ENCODE results near the gene TMEM212.
"Not testable (repeated sequence)": the region's sequence is repeated elsewhere in the genome, so short reads cannot be mapped to it uniquely, and the experiment has no call there.

TMEM212 gene

DNA sequence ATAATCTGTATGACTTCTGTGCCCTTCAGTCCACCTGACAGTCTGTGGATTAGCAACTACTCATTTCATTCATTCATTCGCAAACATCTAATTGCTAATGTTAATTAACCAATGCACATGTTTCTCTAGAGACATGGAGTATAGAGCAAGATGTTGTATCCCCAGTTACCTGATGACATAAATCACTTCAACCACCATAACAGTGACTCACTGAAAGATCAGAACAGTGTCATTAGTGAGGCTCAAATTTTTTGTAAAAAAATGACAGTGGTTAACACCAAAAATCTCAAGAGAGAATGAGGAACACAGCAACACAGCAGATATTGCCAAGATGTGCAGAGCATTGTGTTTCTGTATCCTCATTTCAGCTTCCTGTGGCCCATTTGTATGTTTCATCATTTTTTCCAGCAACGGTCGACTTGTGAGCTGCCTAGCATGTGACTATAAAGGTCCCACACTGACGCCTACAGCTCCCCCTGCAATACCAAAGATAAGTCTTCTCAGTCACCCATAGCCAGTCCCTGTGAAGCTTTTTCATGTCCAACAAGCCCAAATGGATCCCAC is 29.2 kb upstream of the TMEM212 start:
- no peak for FAIRE-seq

DNA sequence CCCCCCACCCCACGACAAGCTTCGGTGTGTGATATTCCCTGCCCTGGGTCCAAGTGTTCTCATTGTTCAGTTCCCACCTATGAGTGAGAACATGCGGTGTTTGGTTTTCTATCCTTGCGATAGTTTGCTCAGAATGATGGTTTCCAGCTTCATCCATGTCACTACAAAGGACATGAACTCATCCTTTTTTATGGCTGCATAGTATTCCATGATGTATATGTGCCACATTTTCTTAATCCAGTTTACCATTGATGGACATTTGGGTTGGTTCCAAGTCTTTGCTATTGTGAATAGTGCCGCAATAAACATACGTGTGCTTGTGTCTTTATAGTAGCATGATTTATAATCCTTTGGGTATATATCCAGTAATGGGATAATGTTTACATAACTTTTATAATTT is 28.5 kb upstream of the TMEM212 start:
- FAIRE-seq = not testable (repeated sequence)

DNA sequence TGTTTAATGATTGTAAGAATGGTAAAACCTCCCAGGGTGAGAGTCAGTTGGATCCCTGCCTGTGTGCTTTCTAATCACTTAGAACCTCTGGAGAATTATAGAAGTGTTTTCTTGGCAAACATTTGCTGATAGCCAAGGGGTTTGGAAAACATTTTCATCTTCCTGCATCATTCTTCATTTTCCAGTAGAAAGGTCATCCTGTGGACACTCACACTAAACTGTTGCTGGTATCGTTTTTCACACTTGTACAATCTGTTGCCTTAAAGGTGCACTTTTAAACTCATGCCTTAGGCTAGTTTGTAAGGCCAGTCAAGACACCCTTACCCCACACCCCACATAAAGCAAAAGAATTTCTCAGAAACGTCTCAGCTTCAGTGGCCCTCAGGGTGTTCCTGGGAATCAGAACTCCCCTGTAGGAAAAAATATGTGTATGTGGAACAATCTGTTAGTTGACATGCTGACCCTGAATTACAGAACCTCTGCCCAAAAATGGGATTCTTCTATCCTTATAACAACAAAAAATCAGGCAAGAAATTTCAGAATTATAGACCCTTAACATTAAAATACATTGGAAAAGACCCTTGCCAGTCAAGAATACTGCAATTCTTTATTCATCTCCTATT is 27.1 kb upstream of the TMEM212 start:
- no peak for FAIRE-seq

DNA sequence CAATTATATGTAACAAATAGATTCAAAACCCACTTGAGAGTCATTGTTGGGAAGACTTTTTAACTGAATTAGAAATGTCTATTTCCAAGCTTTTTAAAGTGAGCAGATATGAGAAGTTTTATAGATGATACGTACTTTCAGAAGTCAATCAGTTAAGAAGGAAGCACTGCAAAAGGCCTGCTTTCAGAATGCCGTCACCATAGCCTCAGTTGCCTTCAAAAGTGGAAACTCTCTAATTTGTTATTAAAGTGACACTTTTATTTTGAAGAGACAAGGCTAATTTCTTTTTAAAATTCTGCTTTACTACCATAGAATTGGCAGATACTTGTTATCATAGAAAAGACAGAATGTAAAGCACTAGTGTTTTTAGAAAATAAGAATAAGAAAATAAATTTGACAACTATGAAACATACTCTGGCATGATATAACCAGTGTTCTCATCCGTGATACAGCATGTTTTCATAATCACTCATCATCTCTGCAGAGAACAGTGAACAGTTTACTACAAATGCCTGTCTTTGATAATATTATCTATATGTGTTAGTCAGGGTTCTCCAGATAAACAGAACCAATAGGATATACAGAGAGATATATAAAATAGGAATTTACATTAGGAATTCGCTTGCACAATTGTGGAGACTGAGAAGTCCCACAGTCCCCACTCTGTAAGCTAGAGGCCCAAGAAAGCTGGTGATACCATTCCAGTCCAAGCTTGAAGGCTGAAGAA is 25.9 kb upstream of the TMEM212 start:
- FAIRE-seq = no peak

DNA sequence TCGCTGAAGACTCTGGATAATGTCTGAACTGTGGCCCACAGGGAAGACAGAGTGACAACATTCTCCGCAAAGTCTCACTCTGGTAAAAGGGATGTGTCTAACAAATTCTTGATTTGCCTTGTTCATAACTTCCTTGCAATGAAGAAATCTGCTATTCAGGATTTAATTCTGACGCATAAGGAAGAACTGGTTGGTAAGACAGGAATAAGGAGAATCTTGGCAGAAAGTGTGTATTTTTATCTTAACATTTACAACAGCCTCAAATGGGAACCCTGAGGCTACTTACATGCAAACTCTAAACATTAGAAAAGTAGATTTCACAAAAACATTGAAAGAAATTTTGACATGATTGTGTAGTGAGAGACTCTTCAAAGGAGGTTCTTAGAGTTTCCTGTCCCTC is 22.1 kb upstream of the TMEM212 start:
- FAIRE-seq = no peak

DNA sequence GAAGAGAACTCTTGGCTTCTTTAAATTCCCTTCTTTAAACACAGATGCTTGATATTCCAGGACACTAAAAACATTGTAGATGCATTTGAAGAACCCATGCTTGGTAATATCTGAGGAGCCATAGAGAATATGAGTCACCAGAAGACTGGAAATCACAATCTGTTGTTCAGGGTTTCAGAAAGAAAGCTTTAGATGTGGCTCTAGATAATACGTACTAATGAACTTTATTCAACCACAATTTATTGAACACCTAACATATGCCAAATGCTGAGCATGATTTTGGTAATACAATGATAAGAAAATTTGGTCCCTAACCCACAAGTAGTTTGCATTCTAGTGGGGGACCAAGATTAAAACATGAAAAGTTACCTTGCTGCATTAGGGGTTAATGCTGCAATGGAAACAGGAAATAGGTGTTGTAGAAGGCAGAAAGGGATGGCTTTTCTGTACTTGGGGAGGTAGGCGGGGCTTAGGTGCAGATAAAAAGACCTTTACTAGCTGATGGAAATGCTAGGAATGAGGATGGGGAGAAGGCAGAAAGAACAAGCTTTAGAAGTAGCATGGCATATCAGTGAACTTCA is 21.3 kb upstream of the TMEM212 start:
- no peak for FAIRE-seq

DNA sequence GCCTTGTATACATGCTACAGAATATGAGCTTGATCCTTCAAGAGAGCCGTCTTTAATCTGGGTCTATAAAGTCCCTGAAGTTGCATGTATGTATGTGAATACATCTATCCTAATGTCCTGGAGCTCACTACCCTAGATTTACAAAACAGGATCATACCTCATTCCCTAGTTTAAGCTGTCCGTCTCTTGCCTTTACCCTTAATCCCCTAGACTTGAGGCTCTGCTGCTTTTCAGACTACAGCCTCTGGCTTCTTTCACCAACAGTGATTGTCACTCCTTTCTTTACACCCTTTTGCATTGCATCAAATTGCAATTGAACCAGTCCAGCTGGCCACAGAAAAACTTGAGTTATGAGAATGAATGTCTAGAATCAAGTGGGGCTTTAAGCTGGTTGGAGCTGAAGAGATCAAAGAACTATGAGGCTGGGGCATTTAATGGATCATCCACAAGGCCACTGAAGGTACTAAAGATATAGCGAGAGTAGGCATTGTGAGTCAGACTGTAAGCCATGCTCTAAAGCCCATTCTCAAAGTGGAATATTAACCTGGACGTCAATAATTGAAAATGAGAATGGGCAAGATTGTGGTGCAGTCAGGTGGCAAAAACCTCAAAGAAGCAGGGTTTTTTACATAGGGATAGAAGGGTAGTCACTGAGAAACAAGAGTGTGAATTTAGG is 20.6 kb upstream of the TMEM212 start:
- no peak for FAIRE-seq

DNA sequence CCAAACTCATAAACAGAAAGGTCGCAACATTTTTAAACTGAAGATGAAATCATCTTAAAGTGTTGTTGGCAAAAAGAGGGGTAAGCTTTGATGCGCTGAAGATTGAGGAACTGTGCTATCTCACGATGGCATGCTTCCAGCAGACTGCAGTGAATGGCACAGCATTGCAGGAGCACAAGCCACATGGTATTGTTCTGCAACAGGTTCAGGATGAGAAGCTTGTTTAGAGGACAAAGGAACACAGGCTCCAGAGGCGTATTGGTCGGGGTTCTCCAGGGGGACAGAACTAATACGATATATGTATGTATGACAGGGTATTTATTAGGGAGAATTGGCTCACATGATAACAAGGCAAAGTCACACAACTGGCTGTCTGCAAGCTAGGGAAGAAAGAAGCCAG is 19.0 kb upstream of the TMEM212 start:
- no peak for FAIRE-seq

DNA sequence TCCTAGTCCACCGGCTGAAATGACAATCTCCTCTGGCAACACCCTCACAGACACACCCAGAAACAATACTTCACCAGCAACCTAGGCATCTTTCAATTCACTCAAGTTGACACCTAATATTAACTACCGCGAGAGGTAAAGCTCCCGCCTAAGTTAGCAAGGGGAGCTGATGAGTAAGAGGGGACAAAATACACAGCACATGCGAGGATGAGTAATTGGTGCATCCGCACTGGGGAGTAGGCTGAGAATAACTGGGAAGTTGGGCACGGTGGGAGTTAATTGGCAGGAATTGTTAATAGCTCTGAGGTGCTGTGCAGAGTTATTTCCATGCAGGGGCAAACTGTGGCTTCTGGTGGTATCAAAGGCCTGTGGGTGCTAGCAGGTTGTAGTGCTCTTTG is 18.3 kb upstream of the TMEM212 start:
- FAIRE-seq = no peak

DNA sequence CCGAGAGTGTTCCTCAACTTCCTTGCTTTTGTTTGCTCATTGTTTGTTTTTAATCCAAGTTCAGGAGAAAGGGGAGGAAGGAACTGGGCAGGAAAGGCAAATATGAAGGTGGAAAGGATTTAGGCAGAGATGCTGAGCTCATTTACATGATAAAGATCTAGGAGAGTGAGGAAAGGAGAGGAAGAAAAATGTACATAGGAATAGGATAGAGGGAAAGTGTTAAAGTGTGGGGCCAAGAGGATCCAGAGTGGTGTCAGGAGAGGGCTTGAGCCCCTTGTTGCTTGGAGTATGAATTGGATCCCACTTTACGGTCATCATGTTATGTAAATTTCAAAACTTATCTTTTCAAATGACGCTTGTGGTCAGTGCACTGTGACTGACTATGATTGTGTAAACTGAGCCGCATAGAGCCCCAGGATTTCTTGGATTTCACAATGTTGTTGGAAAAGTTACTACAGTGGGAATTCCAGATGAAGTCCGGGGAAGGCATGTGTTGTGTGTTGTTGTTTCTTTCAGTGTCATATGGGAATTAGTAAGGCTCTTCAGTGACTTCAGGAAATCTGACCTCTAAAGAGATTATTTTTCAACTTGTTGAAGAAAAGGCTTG is 17.8 kb upstream of the TMEM212 start:
- FAIRE-seq = no peak

DNA sequence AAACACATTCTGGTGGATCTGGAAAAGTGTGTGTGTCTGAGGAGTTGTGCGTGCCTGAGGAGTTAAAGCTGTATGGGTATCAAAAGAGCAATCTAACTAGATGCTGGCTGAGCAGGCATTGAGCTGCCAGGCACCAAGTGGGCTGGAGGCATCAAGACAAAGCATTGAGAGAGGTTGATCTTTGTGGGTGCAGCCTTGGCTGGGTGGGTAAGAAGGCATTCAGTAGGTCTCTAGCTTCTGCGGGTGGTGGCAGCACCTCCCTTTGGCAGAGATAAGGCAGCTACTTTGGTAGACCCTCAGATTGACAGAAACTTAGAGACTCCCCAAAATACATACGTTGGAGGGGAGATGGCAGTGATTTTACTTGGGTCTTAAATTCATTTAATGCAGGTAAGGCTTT is 15.8 kb upstream of the TMEM212 start:
- no peak for FAIRE-seq

DNA sequence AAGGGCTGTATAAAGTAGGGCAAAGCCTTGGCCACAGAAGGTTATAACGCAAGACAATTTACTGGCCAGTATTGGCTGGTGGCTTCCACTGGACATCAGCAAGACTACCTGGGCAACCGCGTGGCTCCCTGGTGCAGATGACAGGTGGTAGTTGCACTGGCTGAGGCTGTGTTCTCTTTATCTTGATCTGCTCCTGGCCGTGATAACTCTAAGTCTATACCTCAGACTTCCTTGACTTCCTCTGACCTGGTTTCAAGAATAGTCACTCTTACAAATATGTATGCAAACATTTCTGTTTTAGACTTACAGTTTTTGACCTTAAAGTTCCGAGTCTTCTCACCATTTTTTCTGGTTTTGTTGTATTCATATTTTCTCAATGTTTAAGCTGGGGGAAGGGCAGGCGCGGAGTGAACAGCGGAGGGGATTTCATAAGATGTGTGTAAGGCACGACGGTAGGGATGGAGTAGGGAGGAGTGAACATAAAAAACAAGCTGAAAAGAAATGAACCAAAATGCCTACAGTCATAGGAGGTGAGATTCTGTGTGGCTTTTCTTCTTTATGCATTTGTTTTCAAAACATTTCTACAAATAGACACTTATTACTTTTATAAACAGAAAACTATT is 15.2 kb upstream of the TMEM212 start:
- no peak for FAIRE-seq

DNA sequence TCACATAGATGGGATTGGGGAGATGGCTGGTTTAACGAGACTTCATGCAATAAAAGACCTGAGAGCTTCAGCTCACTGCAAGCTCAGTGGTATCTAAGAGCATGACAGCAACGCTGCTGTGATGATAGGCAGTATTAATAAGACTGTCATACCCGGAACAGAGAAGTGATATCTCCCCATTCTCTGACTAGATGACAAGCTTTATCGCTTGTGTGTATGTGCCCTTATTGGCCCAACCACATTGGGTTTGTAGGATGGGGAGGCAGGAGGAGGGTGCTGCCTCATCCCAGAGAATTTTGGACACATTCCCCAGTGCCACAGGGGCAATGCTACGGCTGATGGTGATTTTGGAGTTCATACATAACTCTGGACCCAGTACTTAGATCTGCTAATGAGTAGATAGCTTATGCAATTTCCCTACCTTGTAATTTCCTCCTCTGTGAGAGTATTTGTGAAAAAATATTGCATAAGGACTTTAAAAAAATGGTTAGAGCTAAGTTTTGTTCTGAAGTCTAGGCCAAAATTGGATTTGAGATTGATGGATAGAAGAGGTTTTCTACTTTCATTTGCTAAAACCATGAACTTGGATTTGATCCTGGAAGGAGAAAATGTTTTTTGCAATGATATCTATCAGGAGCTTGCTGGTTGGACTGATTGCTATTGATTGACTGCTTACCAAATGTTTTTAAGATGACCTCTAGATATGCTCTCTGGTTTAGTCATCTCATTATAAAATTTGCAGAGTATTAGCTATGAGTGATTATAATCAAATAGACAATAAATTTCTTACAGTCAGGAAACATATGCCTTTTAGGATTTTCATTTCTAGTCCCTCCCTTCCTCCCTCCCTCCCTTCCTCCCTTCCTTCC is 14.0 kb upstream of the TMEM212 start:
- FAIRE-seq = no peak

DNA sequence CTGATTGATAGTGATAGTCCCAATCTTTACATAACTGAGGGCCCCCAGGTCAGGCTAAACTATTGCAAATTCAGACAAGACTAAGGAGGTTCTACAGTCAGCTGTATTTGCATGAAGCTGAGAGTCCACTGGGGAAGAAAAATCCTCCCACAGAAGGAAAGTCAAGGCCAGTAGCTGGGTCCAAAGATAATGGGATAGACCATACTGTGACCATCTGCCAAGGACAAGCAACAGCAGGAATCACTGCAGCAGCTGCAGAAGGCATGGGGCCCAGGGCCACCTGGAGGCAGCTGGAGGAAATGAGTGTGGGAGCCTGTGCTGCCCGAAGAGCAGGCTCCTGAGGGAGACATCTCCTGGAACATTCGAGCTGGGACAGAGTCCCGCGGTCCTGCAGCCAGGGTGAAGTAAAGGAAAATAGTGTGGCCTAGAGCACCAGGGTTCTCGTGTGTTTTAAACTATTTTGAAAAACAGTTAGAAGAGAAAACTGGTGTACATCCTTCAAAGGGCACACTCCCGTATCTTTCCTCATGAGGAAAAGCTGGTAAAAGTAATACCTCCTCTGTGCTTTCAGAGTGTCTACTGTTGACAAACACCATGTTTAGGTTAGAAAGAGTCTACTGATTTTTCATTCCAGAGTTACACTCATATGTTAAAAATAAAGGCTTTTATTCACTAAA is 13.2 kb upstream of the TMEM212 start:
- peak; percentile 41 for FAIRE-seq

DNA sequence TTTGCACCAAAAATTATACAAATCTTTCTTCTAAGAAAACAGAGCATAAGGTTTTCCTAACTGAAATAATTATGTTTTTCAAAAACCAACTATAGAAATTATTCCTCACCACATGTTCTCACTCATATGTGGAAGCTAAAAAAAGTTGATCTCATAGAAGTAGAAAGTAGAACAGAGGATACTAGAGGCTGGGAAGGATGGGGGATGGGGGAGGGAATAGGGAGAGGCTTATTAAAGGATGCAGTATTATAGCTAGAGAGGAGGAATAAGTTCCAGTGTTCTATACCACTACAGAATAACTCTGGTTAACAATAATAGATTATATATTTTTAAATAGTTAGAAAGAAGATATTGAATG is 12.7 kb upstream of the TMEM212 start:
- no peak for FAIRE-seq

DNA sequence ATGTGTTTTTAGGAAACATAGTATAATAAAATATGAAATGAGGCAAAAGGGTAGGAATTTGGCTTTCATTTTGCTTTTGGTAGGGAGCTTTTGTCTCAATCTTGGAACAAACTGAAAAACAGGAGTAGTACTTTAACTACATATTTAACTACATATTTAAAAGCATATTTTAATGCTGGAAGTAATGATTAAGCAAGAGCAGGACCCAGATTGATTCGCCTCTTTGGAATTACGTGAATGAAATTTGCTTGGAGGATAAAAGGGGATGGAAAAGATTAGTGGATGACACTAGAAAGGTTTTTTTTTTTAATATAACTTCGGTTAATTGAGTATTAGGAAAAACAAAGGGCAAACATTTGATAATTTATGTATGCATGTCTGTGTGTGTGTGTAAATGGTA is 11.2 kb upstream of the TMEM212 start:
- FAIRE-seq = no peak

DNA sequence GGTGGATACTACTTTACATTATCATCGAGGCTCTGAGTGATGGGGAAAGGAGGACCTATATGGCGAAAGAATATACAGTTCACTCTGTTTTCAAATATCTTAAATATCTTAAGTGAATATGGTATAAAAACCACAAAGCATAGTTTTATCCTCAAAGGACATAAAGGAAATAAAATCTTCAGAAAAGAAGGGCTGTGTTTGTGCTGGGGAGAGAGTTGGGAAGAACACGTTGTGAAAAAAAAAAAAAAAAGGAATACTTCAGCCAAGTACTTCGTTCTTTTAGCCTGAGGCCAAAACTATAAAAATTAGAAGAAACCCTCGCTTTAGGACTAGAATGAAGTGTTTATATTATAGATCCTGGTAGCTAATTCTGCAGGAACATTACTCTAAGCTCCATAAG is 10.2 kb upstream of the TMEM212 start:
- FAIRE-seq = no peak

DNA sequence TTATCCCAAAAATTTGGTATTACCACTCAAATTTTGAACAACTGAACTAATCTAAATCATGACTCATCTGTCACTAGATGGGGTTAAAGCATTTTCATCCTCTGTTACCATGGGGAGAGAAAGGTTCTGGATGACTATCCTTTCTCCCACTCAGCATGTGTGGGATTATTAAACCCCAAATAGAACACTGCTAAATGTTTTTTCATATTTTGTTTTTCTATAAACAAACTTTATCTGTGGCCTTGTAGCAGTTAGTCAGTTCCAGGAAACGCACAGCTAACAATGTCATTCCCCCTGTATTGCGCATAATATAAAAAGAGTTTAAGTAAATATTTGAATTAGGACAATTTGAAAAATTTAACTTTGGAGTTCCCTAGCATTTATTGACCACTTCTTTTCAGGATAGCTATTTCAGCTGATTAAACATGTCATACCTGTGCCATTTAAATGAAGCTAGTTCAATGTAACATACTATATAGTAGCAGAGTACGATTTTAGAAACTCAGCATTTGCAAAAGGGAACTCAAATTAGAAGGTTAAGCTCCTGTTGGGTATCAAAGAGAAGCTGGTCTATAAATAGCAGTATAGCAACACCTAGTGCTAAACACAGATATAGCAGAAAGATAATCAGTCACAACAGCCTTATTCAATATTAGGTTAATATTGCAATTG is 9.2 kb upstream of the TMEM212 start:
- peak; percentile 84 for FAIRE-seq

DNA sequence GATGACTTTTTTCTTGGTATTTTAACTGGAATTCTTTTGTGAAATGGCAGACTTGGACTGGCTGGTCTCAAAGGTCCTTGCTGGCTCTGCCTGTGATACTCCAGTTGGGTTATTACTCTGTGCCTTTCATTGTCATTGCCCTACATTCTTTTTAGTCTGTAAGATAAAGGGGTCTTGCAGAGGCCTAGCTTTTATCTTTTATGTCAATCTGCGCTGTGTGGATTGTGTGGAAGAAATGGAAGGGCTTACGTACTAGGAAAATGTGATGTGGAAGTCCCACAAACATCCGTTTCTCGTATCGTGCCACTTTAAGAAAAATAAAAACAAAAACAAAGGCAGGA is 8.7 kb upstream of the TMEM212 start:
- no peak for FAIRE-seq

DNA sequence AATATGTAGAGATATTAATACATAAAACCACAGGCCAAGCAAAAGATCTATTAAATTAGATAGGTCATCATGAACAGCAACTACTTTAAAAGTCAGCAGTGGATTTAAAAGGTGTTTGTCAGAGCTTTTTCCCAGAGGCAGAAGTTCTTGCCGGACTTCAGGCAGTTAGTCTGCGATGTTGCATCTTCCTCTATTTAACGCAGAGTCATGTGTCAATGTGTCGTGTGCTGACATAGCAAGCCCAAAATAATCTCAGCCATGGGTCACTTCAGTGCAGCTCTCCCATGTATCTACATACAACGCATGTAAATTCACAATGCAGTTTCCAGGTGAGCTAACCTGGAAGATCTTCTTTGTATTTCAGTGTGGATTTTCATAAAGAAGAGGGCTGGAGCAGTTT is 8.0 kb upstream of the TMEM212 start:
- no peak for FAIRE-seq

DNA sequence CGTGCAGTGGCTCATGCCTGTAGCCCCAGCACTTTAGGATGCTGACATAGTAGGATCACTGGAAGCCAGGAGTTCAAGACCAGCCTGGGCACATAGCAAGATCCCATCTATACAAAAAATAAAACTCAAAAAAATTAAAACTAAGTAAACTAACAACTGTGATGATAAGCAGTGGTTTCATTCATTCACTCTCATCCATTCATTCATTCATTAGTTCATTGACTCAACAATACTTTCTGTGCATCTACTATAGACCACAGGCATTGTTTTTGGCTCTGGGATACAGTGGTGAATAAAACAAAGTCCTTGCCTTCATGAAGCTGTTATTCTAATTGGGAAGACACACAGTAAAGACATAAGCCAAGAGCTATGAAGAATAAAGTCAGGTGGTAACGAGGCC is 7.5 kb upstream of the TMEM212 start:
- no peak for FAIRE-seq

Data from islet of Langerhans (tissue), 1 donor.